Measurements from ENCODE around the gene TMED9. TPM values are rescaled to one million over a fixed set of nuclear protein-coding genes. Genes with fewer than 3 reads are reported as not detected.

Gene TMED9
- total RNA-seq, 1 experiment from 2014 or later = 141 TPM

DNA sequence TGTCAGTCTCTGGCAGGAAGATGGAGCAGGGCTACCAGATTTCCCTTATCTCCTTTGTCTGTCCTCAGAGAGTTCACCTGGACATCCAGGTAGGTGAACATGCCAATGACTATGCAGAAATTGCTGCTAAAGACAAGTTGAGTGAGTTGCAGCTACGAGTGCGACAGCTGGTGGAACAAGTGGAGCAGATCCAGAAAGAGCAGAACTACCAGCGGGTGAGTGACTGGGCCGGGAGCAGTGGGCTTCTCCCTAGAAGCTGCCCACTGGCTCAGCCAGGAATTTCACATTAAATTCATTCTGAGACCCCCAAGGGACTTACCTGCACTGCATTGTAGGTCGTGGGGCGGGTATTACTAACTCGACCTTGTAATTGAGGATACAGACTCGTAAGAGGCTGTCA lies 2.1 kb downstream of the TMED9 start:
- Histone ChIP-seq H3K27me3 (replicated peaks) (peaks cover 14% of the 10 kb centered on the region), H3K4me3 (no peak overlapping the region)

DNA sequence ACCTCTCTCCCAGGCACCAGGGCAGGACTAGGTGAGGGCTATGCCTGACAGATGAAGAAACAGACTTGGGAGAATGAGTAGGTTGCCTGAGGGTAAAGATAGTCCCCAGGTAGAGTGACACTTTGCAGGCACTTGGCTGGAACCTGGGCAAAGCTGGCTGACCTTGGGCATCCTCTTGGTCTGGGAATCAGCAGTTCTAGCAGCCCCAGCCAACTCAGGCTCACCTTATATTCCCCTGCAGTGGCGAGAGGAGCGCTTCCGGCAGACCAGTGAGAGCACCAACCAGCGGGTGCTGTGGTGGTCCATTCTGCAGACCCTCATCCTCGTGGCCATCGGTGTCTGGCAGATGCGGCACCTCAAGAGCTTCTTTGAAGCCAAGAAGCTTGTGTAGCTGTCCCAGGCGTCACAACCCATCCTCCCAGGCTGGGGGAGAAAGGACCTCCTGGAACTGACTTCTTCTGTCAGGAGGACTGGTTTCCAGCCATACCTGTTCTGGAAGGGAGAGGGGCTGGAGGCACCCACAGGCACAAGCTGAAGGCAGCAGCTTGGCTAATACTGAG lies 3.1 kb downstream of the TMED9 start:
- no peak overlapping the region for H3K27ac ChIP-seq
- no peak overlapping the region for H3K4me3 ChIP-seq
- DNase-seq (ENCODE audit: low read depth in 1 of 2, low spot score in 2 of 2) = no peak
- peaks cover 48% of the 10 kb centered on the region for H3K36me3 ChIP-seq
- H3K27me3 ChIP-seq (replicated peaks) = peaks cover 6% of the 10 kb centered on the region
- H3K9me3 ChIP-seq (replicated peaks) = no peaks in the 10 kb centered on the region
- H3K4me1 ChIP-seq (replicated peaks) = peaks cover 16% of the 10 kb centered on the region

More for the DNA sequence above, 2.1 kb downstream of the TMED9 start:
- no peak overlapping the region for H3K27ac ChIP-seq
- DNase-seq (ENCODE audit: low read depth in 1 of 2, low spot score in 2 of 2) = no peak
- peaks cover 11% of the 10 kb centered on the region for H3K4me1 ChIP-seq (replicated peaks)
- H3K36me3 ChIP-seq = peaks cover 46% of the 10 kb centered on the region
- no peaks in the 10 kb centered on the region for H3K9me3 ChIP-seq (replicated peaks)

DNA sequence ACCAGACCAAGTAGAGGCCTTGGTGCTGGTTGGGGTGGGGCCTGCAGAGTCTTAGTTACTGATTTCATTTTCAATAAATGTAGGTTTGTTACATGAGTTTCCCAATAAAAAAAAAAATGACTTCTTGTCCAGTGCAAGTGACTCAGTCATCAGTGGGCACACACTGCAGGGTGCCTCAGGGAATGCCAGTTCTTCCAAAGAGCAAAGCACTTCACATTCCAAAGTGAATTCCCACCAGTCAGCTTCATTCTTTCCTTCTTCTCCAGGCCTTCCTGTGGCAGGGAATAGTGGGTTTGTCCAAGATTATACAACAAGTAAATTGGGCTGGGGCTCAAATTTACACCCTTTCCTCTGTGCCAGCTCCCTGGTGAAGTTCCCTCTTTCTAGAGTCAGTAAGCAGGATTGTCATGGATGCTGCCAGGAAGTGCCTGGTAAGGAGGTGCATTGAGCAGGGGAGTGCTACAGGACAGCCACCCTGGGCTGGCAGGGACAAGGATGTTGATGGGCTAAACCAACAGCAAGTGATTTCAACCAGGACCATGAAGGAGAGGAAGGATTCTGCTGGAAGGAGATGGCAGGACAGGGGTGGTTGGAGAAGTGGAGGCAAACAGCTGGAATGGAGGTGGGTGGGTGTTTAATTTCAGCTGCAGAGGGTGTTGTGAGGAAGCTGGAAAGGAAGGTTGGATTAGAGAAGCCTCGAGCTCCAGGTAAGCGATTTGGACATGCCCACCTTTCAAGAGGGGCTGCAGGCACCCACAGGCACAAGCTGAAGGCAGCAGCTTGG lies 4.2 kb downstream of the TMED9 start:
- peaks cover 23% of the 10 kb centered on the region for H3K4me1 ChIP-seq (replicated peaks)
- no peak for DNase-seq (ENCODE audit: low read depth in 1 of 2, low spot score in 2 of 2)
- peaks cover 50% of the 10 kb centered on the region for H3K36me3 ChIP-seq
- no peaks in the 10 kb centered on the region for H3K27me3 ChIP-seq (replicated peaks)
- no peak overlapping the region for H3K27ac ChIP-seq
- H3K9me3 ChIP-seq (replicated peaks) = no peaks in the 10 kb centered on the region
- no peak overlapping the region for H3K4me3 ChIP-seq

DNA sequence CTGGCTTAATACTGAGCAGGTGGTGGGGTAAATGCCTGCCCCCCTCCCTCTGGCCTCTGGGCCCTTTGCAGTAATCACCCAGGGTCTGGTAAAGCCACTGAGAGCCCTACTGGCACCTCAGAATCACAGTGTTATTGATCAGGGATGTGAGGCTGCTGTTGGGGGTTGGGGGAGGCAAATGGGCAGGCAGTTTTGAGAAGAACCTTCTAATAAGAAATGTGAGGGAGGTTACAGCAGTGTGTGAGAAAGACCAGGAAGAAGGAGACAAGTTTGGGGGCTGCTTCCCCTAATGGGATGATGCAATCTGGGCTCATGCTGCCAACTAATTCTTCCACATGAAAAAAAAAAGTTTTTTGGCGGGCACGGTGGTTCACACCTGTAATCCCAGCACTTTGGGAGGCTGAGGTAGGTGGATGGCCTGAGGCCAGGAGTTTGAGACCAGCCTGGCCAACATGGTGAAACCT lies 4.8 kb downstream of the TMED9 start:
- peaks cover 25% of the 10 kb centered on the region for H3K4me1 ChIP-seq (replicated peaks)
- H3K36me3 ChIP-seq = peaks cover 55% of the 10 kb centered on the region
- no peak overlapping the region for H3K27ac ChIP-seq
- no peaks in the 10 kb centered on the region for H3K27me3 ChIP-seq (replicated peaks)
- no peaks in the 10 kb centered on the region for H3K9me3 ChIP-seq (replicated peaks)
- DNase-seq (ENCODE audit: low read depth in 1 of 2, low spot score in 2 of 2) = no peak
- no peak overlapping the region for H3K4me3 ChIP-seq

DNA sequence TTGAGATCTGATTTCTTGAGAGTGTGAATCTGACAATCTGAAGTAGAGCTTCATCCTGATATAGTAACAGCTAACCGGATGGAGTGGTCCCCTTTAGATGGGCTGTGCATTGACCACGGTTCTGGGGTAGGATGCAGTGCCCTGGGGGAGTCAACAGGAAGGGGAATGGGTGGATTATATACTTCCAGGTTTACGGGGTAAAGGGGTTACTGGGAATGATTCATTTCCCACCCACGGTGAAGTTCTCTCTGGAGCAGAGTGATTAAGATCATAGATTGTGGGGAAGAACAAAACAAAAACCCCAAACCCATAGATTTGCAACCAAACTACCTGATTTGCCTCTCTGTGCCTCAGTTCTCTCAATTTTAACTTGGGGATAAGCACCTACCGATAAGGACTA lies 6.5 kb downstream of the TMED9 start:
- Histone ChIP-seq H3K27me3 (replicated peaks) (no peaks in the 10 kb centered on the region), H3K9me3 (replicated peaks) (no peaks in the 10 kb centered on the region), H3K27ac (no peak overlapping the region), H3K4me1 (replicated peaks) (peaks cover 22% of the 10 kb centered on the region), H3K36me3 (peaks cover 43% of the 10 kb centered on the region), H3K4me3 (no peak overlapping the region)
- DNase-seq (ENCODE audit: low read depth in 1 of 2, low spot score in 2 of 2) = no peak

DNA sequence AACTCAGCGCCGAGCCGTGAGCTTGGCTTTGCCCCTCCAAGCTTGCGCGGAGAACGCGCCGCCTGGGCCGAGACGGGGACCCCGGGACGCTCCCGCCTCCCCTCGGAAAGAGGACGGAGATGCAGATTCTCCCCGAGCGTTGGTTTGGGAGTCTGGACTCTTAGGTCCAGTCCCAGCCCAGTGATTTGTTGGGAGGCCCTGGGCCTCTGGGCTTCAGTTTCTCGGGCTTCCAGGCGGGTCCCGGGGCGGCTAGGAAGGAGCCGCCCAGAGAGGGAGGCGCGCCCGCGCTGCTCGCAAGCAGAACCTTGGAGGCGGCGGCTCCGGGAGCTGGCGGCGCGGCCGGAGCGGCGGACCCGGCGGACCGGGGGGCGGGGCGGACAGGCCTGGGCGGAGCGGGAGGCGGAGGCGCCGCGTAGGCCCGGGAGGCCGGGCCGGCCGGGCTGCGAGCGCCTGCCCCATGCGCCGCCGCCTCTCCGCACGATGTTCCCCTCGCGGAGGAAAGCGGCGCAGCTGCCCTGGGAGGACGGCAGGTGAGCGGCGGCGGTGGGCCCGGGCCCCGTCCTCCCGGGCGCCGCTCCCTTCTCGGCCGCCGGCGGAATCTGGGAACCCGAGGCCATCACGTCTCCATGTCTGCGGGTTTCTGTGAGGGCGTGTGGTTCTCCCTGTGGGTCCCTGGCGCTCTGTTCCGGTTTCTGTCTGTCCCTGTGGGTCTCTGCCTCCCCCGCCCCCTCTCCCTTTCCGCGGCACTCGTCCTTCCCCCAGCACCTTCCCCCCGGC lies 7.9 kb downstream of the TMED9 start, which contains the start of gene B4GALT7:
TSS of gene B4GALT7 (plus strand) at position 402 of the 777 bp plus-strand sequence. CDS start at position 481, 79 bp downstream.
- DNase-seq (ENCODE audit: low read depth in 1 of 2, low spot score in 2 of 2) = peak; percentile 86 to 90
- Histone ChIP-seq H3K27me3 (replicated peaks) (no peaks in the 10 kb centered on the region), H3K9me3 (replicated peaks) (no peaks in the 10 kb centered on the region), H3K4me3 (peak within 1 kb of the TSS; percentile 94), H3K27ac (peak within 1 kb of the TSS; percentile 66), H3K36me3 (peaks cover 28% of the 10 kb centered on the region), H3K4me1 (replicated peaks) (peaks cover 22% of the 10 kb centered on the region)

DNA sequence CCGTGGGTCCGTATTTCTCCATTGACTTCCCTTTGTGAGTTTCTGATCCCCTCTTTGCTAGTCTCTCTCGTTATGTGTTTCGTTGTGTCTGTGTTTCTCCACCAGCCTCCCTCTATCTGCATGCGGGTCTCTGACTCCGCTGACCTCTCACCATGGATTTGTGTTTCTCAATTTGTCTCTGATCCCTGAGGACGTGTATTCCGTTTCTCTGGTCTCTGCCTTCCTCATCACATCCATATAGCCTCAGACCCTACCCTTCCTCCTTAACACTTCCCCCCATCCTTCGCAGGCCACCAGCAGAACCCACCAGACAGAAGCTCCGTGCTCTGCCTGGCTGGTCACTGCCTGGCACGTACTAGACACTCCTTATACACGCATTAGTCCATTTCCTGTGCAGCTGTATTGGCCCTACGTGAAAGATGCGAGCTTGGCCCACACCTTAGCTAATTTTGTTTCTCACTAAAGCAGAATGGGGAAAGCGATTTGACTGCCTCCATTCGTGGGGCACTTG lies 8.6 kb downstream of the TMED9 start:
- Histone ChIP-seq H3K27ac (peak overlapping the region; percentile 66), H3K27me3 (replicated peaks) (no peaks in the 10 kb centered on the region), H3K9me3 (replicated peaks) (no peaks in the 10 kb centered on the region), H3K36me3 (peaks cover 26% of the 10 kb centered on the region), H3K4me1 (replicated peaks) (peaks cover 22% of the 10 kb centered on the region), H3K4me3 (peak overlapping the region; percentile 94)
- peak; percentile 30 to 33 for DNase-seq (ENCODE audit: low read depth in 1 of 2, low spot score in 2 of 2)

DNA sequence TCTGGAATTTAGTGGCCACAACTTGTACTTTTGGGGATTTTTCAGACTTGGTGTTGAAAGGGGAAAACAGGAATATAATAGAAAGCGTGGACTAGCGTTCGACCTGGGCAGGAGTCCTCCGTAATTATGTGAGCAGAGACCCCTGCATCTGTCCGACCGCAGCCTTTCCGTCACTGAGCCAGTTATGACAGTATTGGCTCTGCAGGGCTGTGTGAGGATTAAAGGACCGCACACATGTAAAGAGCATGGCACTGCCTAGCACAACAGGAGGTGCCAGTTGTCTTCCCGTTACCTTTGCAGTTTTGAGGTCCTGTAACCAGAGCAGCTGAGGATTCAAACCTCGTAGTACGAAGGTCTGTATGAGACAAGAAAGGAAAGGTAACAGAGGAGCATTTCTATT lies 9.1 kb downstream of the TMED9 start:
- Histone ChIP-seq H3K27me3 (replicated peaks) (no peaks in the 10 kb centered on the region), H3K27ac (no peak overlapping the region), H3K36me3 (peaks cover 22% of the 10 kb centered on the region), H3K9me3 (replicated peaks) (no peaks in the 10 kb centered on the region), H3K4me3 (peak overlapping the region; percentile 94), H3K4me1 (replicated peaks) (peaks cover 22% of the 10 kb centered on the region)
- peak in 1 of 2 experiments; percentile 40 for DNase-seq (ENCODE audit: low read depth in 1 of 2, low spot score in 2 of 2)

DNA sequence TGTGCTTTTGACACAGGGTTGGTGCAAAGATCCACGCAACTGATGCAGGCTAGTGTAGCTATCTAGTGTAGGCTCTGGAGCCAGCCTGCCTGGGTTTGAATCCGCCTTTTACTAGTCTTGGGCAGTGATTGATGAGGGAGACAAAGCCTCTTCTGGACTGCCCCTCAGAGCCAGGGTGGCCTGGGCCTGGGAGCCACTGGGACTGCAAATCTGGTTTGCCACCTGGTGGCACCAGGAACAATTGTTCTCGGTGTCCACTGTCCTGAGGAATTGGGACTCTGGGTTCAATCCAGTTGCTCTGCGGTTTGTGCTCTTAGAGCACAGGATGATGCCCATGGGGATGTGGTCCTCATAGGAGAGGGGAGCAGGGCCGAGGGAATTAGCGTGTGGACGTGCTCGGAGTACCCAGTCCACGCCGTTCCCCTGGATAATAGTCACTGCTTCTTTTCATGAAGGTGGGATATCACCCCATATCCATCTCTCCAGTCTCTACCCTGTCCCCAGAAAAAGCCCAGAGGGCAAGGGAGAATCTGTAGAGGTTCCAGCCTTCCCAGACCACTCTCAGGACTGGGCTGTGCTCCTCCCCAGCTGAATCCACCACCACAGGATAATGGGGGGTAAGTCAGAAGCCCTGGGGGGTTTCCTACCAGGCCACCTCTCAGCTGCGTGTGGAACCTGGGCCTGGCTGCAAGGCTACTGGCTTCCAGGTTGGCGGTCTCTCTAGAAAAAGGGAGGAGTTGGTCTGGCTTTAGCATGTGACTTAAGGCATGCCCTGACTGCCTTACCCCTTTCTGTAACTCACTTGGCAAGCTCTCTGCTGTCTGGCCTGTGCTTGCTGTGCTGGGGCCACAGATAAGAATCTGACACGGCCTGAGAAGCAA lies 9.8 kb downstream of the TMED9 start:
- H3K27me3 ChIP-seq (replicated peaks) = no peaks in the 10 kb centered on the region
- H3K27ac ChIP-seq = no peak overlapping the region
- H3K4me3 ChIP-seq = no peak overlapping the region
- H3K36me3 ChIP-seq = peaks cover 16% of the 10 kb centered on the region
- peaks cover 22% of the 10 kb centered on the region for H3K4me1 ChIP-seq (replicated peaks)
- peak in 1 of 2 experiments; percentile 49 for DNase-seq (ENCODE audit: low read depth in 1 of 2, low spot score in 2 of 2)
- H3K9me3 ChIP-seq (replicated peaks) = no peaks in the 10 kb centered on the region

DNA sequence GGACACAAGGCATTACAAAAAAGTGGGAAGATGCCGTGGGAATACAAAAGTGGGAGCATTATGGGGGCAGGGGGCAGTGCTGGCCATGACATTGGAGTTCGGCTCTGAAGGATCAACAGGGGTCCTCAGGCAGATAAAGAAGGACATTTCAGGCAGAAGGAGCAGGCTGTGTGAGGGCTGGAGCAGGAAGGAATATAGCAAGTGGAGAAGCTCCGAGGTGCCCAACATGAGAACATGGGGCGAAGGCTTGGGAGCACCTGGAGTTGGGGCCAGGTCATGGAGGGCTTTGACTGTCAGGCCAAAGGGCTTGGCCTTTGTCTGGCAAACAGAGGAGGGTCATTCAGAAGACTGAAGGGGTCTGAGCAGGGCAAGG lies 10.4 kb downstream of the TMED9 start:
- Histone ChIP-seq H3K4me1 (replicated peaks) (peaks cover 22% of the 10 kb centered on the region), H3K36me3 (peaks cover 22% of the 10 kb centered on the region), H3K27me3 (replicated peaks) (no peaks in the 10 kb centered on the region), H3K27ac (no peak overlapping the region), H3K9me3 (replicated peaks) (no peaks in the 10 kb centered on the region), H3K4me3 (no peak overlapping the region)
- DNase-seq (ENCODE audit: low read depth in 1 of 2, low spot score in 2 of 2) = peak in 1 of 2 experiments; percentile 36

DNA sequence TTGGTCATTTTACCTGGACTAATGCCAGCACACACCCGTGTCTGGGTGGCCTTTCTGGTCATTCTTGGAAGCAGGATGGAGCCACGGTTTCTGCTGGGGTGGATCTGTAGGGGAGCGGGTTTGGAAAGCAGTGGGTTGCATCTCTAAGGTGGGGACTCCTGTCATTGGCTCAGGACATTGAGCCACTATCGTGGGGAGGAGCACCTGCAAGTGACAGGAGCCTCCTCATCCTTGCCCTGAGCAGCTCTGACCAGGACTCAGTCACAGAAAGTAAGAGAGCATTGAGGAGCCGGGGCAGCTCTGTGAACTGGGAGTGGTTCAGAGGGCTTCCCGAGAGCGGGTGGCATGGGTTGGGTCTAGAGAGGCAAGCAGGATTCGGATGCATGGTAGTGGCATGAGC lies 11.6 kb downstream of the TMED9 start:
- no peak overlapping the region for H3K27ac ChIP-seq
- no peaks in the 10 kb centered on the region for H3K27me3 ChIP-seq (replicated peaks)
- peak in 1 of 2 experiments; percentile 41 for DNase-seq (ENCODE audit: low read depth in 1 of 2, low spot score in 2 of 2)
- H3K4me1 ChIP-seq (replicated peaks) = peaks cover 18% of the 10 kb centered on the region
- H3K4me3 ChIP-seq = no peak overlapping the region
- H3K36me3 ChIP-seq = peaks cover 34% of the 10 kb centered on the region
- no peaks in the 10 kb centered on the region for H3K9me3 ChIP-seq (replicated peaks)

DNA sequence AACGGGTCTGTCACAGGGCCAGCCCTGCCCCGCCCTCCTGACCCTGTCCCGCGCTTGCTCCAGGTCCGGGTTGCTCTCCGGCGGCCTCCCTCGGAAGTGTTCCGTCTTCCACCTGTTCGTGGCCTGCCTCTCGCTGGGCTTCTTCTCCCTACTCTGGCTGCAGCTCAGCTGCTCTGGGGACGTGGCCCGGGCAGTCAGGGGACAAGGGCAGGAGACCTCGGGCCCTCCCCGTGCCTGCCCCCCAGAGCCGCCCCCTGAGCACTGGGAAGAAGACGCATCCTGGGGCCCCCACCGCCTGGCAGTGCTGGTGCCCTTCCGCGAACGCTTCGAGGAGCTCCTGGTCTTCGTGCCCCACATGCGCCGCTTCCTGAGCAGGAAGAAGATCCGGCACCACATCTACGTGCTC lies 12.1 kb downstream of the TMED9 start:
- Histone ChIP-seq H3K27ac (no peak overlapping the region), H3K4me1 (replicated peaks) (peaks cover 17% of the 10 kb centered on the region), H3K36me3 (peaks cover 39% of the 10 kb centered on the region), H3K27me3 (replicated peaks) (no peaks in the 10 kb centered on the region), H3K4me3 (no peak overlapping the region), H3K9me3 (replicated peaks) (no peaks in the 10 kb centered on the region)
- DNase-seq (ENCODE audit: low read depth in 1 of 2, low spot score in 2 of 2) = peak in 1 of 2 experiments; percentile 51

DNA sequence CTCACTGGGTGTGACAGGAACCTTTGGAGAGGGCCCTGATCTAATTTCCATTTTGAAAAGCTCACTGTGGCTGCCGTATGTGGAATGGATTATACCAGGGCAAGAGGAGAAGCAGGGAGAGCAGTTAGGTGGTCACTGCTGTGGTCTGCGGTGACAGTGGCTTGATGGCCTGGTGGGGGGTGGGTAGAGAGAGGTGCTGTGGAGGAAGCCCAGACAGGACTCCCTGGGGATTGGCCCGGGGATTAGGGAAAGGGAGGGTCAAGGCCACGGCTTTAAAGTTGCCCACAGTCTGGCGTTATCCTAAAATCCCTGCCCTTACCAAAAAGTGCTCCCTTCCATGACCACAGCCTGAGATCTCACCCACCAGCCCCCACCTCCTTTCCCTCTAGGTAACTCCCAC lies 12.7 kb downstream of the TMED9 start:
- Histone ChIP-seq H3K27ac (no peak overlapping the region), H3K27me3 (replicated peaks) (no peaks in the 10 kb centered on the region), H3K9me3 (replicated peaks) (no peaks in the 10 kb centered on the region), H3K4me1 (replicated peaks) (peaks cover 13% of the 10 kb centered on the region), H3K36me3 (peaks cover 44% of the 10 kb centered on the region), H3K4me3 (no peak overlapping the region)
- DNase-seq (ENCODE audit: low read depth in 1 of 2, low spot score in 2 of 2) = peak in 1 of 2 experiments; percentile 45

All from SJSA1 (cell line).